HepG2 (cell line): ENCODE data around the gene SEC63. TPM values are rescaled to one million over a fixed set of nuclear protein-coding genes. Genes with fewer than 3 reads are reported as not detected.
"Not testable (repeated sequence)": the region's sequence is repeated elsewhere in the genome, so short reads cannot be mapped to it uniquely, and the experiment has no call there.

Experiments used
- FOXA3 ChIP-seq: IDR thresholded peaks from 2 replicates; pipeline ENCODE4 v1.6.1; 2016; ENCODE audit warnings: missing genetic modification reagents, missing compliant biosample characterization
- HINFP ChIP-seq: sonication (generic); formaldehyde crosslinking; IDR thresholded peaks from 2 replicates; pipeline ENCODE4 v1.4.0; 2020; ENCODE audit warnings: low read depth, mild to moderate bottlenecking, missing genetic modification reagents
- HNF4A ChIP-seq: sonication (generic); formaldehyde crosslinking; IDR thresholded peaks from 2 replicates; pipeline ENCODE4 v1.4.0; 2020; ENCODE audit warnings: missing genetic modification reagents
- KDM5B ChIP-seq: sonication (generic); formaldehyde crosslinking; IDR thresholded peaks from 2 replicates; pipeline ENCODE4 v1.4.0; 2020; ENCODE audit warnings: missing genetic modification reagents, mild to moderate bottlenecking, borderline replicate concordance
- MTA1 ChIP-seq: sonication (generic); formaldehyde crosslinking; IDR thresholded peaks from 2 replicates; pipeline ENCODE4 v1.4.0; 2020; ENCODE audit warnings: missing genetic modification reagents, mild to moderate bottlenecking, borderline replicate concordance
- NCOA2 ChIP-seq: sonication (generic); formaldehyde crosslinking; IDR thresholded peaks from 2 replicates; pipeline ENCODE4 v1.8.0; 2022; ENCODE audit warnings: inconsistent platforms
- SALL1 ChIP-seq: sonication (generic); formaldehyde crosslinking; IDR thresholded peaks from 2 replicates; pipeline ENCODE4 v1.8.0; 2022; ENCODE audit warnings: mild to moderate bottlenecking, missing genetic modification reagents
- SOX6 ChIP-seq, 2 experiments: fragments of 450-650 bp in 1 of 2; sonication (generic) in 1 of 2; formaldehyde crosslinking in 1 of 2; IDR thresholded peaks; 2 replicates each; pipeline versions ENCODE4 v1.4.0 to v1.6.1; 2017 to 2020; ENCODE audit warnings: antibody characterized with exemption in 1 of 2, mild to moderate bottlenecking in 1 of 2, missing genetic modification reagents in 1 of 2
- SP1 ChIP-seq, 2 experiments: fragments of 450-650 bp in 1 of 2; sonication (generic) in 1 of 2; formaldehyde crosslinking in 1 of 2; IDR thresholded peaks; 2 replicates each; pipeline versions ENCODE4 v1.4.0 to v1.6.1; 2016 to 2020; ENCODE audit warnings: missing genetic modification reagents in 1 of 2
- TCF7 ChIP-seq: sonication (generic); IDR thresholded peaks from 2 replicates; pipeline ENCODE4 v1.6.1; 2016; ENCODE audit warnings: antibody characterized with exemption, low read depth
- YY1 ChIP-seq: IDR thresholded peaks from 2 replicates; pipeline ENCODE4 v1.6.1; 2011; ENCODE audit warnings: low read length, low read depth, moderate library complexity, mild to moderate bottlenecking; ENCODE audit not compliant: insufficient read depth, insufficient replicate concordance
- ZNF292 ChIP-seq: sonication (generic); formaldehyde crosslinking; IDR thresholded peaks from 2 replicates; pipeline ENCODE4 v1.8.1; 2022; ENCODE audit warnings: mild to moderate bottlenecking, low read depth, missing genetic modification reagents, borderline replicate concordance
- ZNF547 ChIP-seq: sonication (generic); formaldehyde crosslinking; IDR thresholded peaks from 2 replicates; pipeline ENCODE4 v1.5.1; 2020; ENCODE audit warnings: mild to moderate bottlenecking, missing genetic modification reagents
- polyA plus RNA-seq, 8 experiments: library from polyadenylated mRNA; depleted of rRNA in 3 of 8; stranded (reverse) in 7 of 8; unstranded in 1 of 8; fragments of >200 nt; fragmentation: Illumina TruSeq in 4 of 8; extraction: Trizol in 4 of 8; gene quantifications; 2 replicates each; pipeline versions ENCODE4 v1.2.1 to v1.2.3, GENCODE V29; 2011 to 2016; ENCODE audit warnings: low read depth in 4 of 8, missing spikeins in 1 of 8, mixed read lengths in 1 of 8; ENCODE audit not compliant: insufficient read depth in 1 of 8
- total RNA-seq, 5 experiments: library from RNA; depleted of rRNA; stranded (reverse); fragments of >200 nt; fragmentation: Illumina TruSeq; extraction: Trizol; gene quantifications; 2 replicates each; pipeline ENCODE4 v1.2.3, GENCODE V29; 2016; ENCODE audit warnings: low read depth in 1 of 5

Gene SEC63
- total and polyA plus RNA-seq, 2 of the 13 experiments (the other 11 are each of a cell fraction or from before 2014, with no cell fraction given): 20.2 to 45.9 TPM

- TF ChIP-seq TCF7 (peak; percentile 44; the same call in 1 of the 2 replicates), SP1 (CRISPR knock-in tag; IDR thresholded peaks at IDR 0.05) (0 out of 2 replicates have a peak, but pooled peaks have one; percentile 19), SOX6 (CRISPR knock-in tag; IDR thresholded peaks at IDR 0.05) (peak; percentile 32), HINFP (CRISPR knock-in tag) (0 out of 2 replicates have a peak, but pooled peaks have one; percentile 35), YY1 (peak; percentile 60), NCOA2 (CRISPR knock-in tag) (0 out of 2 replicates have a peak, but pooled peaks have one; percentile 16), MTA1 (0 out of 2 replicates have a peak, but pooled peaks have one; percentile 42), KDM5B (CRISPR knock-in tag) (peak; percentile 26; the same call in 1 of the 2 replicates), ZNF292 (peak; percentile 58; the same call in 1 of the 2 replicates), FOXA3 (CRISPR knock-in tag) (peak; percentile 85), SALL1 (CRISPR knock-in tag) (peak; percentile 64; the same call in 1 of the 2 replicates), HNF4A (0 out of 2 replicates have a peak, but pooled peaks have one; percentile 13), ZNF547 (CRISPR knock-in tag) (0 out of 2 replicates have a peak, but pooled peaks have one; percentile 33)
- TF ChIP-seq SP1, SOX6 (IDR thresholded peaks at IDR 0.05): not testable (repeated sequence)
- TF ChIP-seq, all 625 proteins: peak for 63; not testable (repeated sequence) for 562
Observed at GRCh38 chr6:107860144-107860543, 97.9 kb downstream of the SEC63 start (continued).
